SK-N-SH (cell line): ENCODE measurements around the gene ANK2.

Experiments
- GABPA ChIP-seq: IDR thresholded peaks from 2 replicates; pipeline ENCODE4 v1.4.0; 2012; ENCODE audit warnings: low read depth, mild to moderate bottlenecking
- TF ChIP-seq, protein P1 (sequence below): fragments of 200-600 bp; sonication (generic); IDR thresholded peaks from 2 replicates; pipeline ENCODE4 v1.6.1; 2017; ENCODE audit warnings: antibody characterized with exemption, mild to moderate bottlenecking, moderate library complexity

DNA sequence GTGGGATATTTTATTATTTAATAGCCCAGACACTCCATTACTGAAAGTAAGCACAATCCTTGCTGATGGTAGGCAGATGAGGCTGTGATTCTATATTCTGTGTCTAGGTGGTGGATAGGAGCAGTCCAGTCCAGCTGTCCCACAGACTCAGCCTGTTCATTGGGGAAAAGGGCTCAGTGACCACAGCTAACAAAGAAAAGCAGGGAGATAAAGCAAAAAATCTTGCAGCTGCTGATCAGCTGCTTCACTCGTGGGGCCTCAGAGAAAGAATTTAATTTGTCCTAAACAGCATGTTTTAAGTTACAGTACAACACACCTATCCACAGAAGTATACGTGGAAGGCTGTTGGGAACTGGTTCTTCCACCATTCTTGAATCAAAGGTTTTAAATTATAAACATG is 40.7 kb upstream of the ANK2 start:
- TF ChIP-seq, protein P1, sequence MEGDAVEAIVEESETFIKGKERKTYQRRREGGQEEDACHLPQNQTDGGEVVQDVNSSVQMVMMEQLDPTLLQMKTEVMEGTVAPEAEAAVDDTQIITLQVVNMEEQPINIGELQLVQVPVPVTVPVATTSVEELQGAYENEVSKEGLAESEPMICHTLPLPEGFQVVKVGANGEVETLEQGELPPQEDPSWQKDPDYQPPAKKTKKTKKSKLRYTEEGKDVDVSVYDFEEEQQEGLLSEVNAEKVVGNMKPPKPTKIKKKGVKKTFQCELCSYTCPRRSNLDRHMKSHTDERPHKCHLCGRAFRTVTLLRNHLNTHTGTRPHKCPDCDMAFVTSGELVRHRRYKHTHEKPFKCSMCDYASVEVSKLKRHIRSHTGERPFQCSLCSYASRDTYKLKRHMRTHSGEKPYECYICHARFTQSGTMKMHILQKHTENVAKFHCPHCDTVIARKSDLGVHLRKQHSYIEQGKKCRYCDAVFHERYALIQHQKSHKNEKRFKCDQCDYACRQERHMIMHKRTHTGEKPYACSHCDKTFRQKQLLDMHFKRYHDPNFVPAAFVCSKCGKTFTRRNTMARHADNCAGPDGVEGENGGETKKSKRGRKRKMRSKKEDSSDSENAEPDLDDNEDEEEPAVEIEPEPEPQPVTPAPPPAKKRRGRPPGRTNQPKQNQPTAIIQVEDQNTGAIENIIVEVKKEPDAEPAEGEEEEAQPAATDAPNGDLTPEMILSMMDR = no peak
- TF ChIP-seq GABPA = no peak
